Endothelial cell (in vitro differentiated cells): Measurements from ENCODE around the gene TWIST2. TPM values are rescaled to one million over a fixed set of nuclear protein-coding genes. Genes with fewer than 3 reads are reported as not detected.

Experiments
- DNase-seq: peaks from one replicate; pipeline ENCODE4 v3.0.0; 2021; ENCODE audit warnings: low spot score
- H3K27ac Mint-ChIP-seq: one replicate; pipeline ENCODE4 v1.8.0; 2021; ENCODE audit warnings: mixed read lengths, inconsistent platforms; ENCODE audit not compliant: unreplicated experiment
- H3K27me3 Mint-ChIP-seq: one replicate; pipeline ENCODE4 v1.8.0; 2021; ENCODE audit warnings: mild to moderate bottlenecking, moderate library complexity, mixed read lengths, inconsistent platforms; ENCODE audit not compliant: unreplicated experiment
- H3K36me3 Mint-ChIP-seq: one replicate; pipeline ENCODE4 v1.8.0; 2021; ENCODE audit warnings: mild to moderate bottlenecking, low read depth, mixed read lengths, inconsistent platforms; ENCODE audit not compliant: unreplicated experiment
- H3K4me1 Mint-ChIP-seq: one replicate; pipeline ENCODE4 v1.8.0; 2021; ENCODE audit warnings: mild to moderate bottlenecking, mixed read lengths, inconsistent platforms; ENCODE audit not compliant: unreplicated experiment
- H3K4me3 Mint-ChIP-seq: one replicate; pipeline ENCODE4 v1.8.0; 2021; ENCODE audit warnings: mild to moderate bottlenecking, mixed read lengths, inconsistent platforms; ENCODE audit not compliant: unreplicated experiment
- H3K9me3 Mint-ChIP-seq: one replicate; pipeline ENCODE4 v1.8.0; 2021; ENCODE audit warnings: mixed read lengths, inconsistent platforms; ENCODE audit not compliant: unreplicated experiment
- CTCF ChIP-seq: fragments of 200-600 bp; sonication (generic); IDR thresholded peaks from one replicate; pipeline ENCODE4 v1.5.0; 2021; ENCODE audit warnings: antibody characterized with exemption; ENCODE audit not compliant: unreplicated experiment
- total RNA-seq: library from RNA; stranded (reverse); fragmentation: NEBNext Ultra II Directional; extraction: Animal tissue kit (Norgen Biotek cat#: 25700); gene quantifications from one replicate; pipeline ENCODE4 v1.2.1, GENCODE V29; 2021; ENCODE audit not compliant: unreplicated experiment

Gene TWIST2
- total RNA-seq, 1 donor from 2014 or later: not detected

- no peak overlapping the region for H3K27ac Mint-ChIP-seq
- no peak for DNase-seq
- peaks cover 2% of the 10 kb centered on the region for H3K27me3 Mint-ChIP-seq
- H3K9me3 Mint-ChIP-seq: no peaks in the 10 kb centered on the region
- no peak for TF ChIP-seq CTCF
- no peak overlapping the region for H3K4me3 Mint-ChIP-seq
- no peaks in the 10 kb centered on the region for H3K4me1 Mint-ChIP-seq
- no peaks in the 10 kb centered on the region for H3K36me3 Mint-ChIP-seq
These were observed 7.4 kb downstream of the TWIST2 start for GRCh38 chr2:238855299-238855698.

- peaks cover 2% of the 10 kb centered on the region for H3K27me3 Mint-ChIP-seq
These were observed 8.2 kb downstream of the TWIST2 start for GRCh38 chr2:238855891-238856580.

GRCh38 chr2:238856713-238857567, 9.1 kb downstream of the TWIST2 start:
- no peak for DNase-seq
- no peaks in the 10 kb centered on the region for H3K9me3 Mint-ChIP-seq
- no peak for TF ChIP-seq CTCF
- H3K36me3 Mint-ChIP-seq: no peaks in the 10 kb centered on the region
- H3K4me3 Mint-ChIP-seq: no peak overlapping the region
- peaks cover 2% of the 10 kb centered on the region for H3K27me3 Mint-ChIP-seq
- H3K27ac Mint-ChIP-seq: no peak overlapping the region
- no peaks in the 10 kb centered on the region for H3K4me1 Mint-ChIP-seq

More at GRCh38 chr2:238855891-238856580, 8.2 kb downstream of the TWIST2 start:
- no peak overlapping the region for H3K27ac Mint-ChIP-seq
- no peaks in the 10 kb centered on the region for H3K9me3 Mint-ChIP-seq
- no peak overlapping the region for H3K4me3 Mint-ChIP-seq
- H3K4me1 Mint-ChIP-seq: no peaks in the 10 kb centered on the region
- TF ChIP-seq CTCF: no peak
- H3K36me3 Mint-ChIP-seq: no peaks in the 10 kb centered on the region
- no peak for DNase-seq

- TF ChIP-seq CTCF: no peak
- H3K27ac Mint-ChIP-seq: no peak overlapping the region
- no peaks in the 10 kb centered on the region for H3K36me3 Mint-ChIP-seq
- no peak overlapping the region for H3K4me3 Mint-ChIP-seq
- H3K9me3 Mint-ChIP-seq: no peaks in the 10 kb centered on the region
- peaks cover 2% of the 10 kb centered on the region for H3K27me3 Mint-ChIP-seq
- no peak for DNase-seq
- H3K4me1 Mint-ChIP-seq: no peaks in the 10 kb centered on the region
These were observed 10.1 kb downstream of the TWIST2 start for GRCh38 chr2:238857959-238858358.
